Measurements from ENCODE around the gene SPA17.

- TF ChIP-seq CTCF (IDR thresholded peaks at IDR 0.05; ENCODE audit: borderline replicate concordance, extremely low read depth, low read length, poor library complexity, severe bottlenecking) (no peak), EZH2 (IDR thresholded peaks at IDR 0.05; ENCODE audit: borderline replicate concordance, low read depth, low read length, severe bottlenecking) (no peak)
These were observed 14.7 kb upstream of the SPA17 start for GRCh38 chr11:124658986-124659385.
